ENCODE measurements around the gene CEP83.

DNA sequence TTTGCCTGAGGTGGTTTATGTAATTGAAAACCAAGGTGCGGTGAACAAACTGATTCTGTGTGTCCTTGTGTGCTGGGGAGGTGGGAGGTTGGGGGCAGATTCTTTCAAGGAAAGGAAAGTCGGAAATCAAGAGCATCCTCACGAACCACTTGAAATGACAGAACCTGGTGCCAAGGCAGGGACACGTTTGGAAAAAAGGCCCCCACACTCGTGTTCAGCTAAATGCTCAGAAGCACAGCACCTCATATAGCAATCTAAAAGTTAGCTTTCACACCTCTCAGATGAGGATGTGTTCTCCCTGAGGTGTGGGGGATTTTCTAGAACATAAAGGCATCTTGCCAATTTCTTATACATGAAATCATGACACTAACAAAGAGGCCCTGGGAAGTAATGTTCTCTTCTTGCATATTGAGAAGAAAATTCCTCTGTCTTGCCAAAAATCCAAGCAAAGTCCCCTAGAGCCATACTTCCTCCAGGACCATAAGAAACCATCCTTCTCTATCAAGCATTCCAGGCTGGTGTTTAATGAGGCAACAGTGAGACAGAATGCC lies 191.7 kb downstream of the CEP83 start:
- TF ChIP-seq EZH2phosphoT487 (IDR thresholded peaks at IDR 0.05; ENCODE audit: insufficient read depth, low read depth) (no peak), EZH2 (IDR thresholded peaks at IDR 0.05; ENCODE audit: insufficient read depth, poor library complexity, severe bottlenecking) (no peak)
